Ectodermal cell (in vitro differentiated cells): Measurements from ENCODE around the gene B9D2.

Experiments used
- H3K27ac ChIP-seq: 2 replicates; pipeline ENCODE4 v1.7.0; 2013; ENCODE audit warnings: mild to moderate bottlenecking, low read depth, low read length; ENCODE audit not compliant: insufficient read depth, poor library complexity, severe bottlenecking
- H3K27me3 ChIP-seq: 2 replicates; pipeline ENCODE4 v1.7.0; 2013; ENCODE audit warnings: mild to moderate bottlenecking, low read length; ENCODE audit not compliant: insufficient read depth, control insufficient read depth, poor library complexity, severe bottlenecking
- H3K36me3 ChIP-seq: one replicate; pipeline ENCODE4 v1.7.0; 2013; ENCODE audit warnings: low read length; ENCODE audit not compliant: control insufficient read depth, insufficient read depth
- H3K4me1 ChIP-seq: one replicate; pipeline ENCODE4 v1.7.0; 2013; ENCODE audit warnings: low read length; ENCODE audit not compliant: control insufficient read depth, insufficient read depth
- H3K4me3 ChIP-seq: 2 replicates; pipeline ENCODE4 v1.7.0; 2013; ENCODE audit warnings: low read depth, low read length, control low read depth; ENCODE audit not compliant: insufficient read depth
- H3K9me3 ChIP-seq: 2 replicates; pipeline ENCODE4 v1.7.0; 2013; ENCODE audit warnings: mild to moderate bottlenecking, low read length, moderate library complexity; ENCODE audit not compliant: control insufficient read depth
- WGBS, 2 experiments: methylation state at CpG; one replicate each; pipeline ENCODE4 v1.1.7; 2013; ENCODE audit warnings: missing lambda C conversion rate in 2 of 2; 5-methylcytosine and 5-hydroxymethylcytosine counted together

The B9D2 gene

GRCh38 chr19:41405776-41406175 lies 41.8 kb upstream of the B9D2 start:
- no peaks in the 10 kb centered on the region for H3K27me3 ChIP-seq
- WGBS, 2 experiments, result 86 to 89% methylated on average over 6 of the region's 6 CpGs

GRCh38 chr19:41403181-41403970 lies 39.4 kb upstream of the B9D2 start:
- H3K36me3 ChIP-seq, result no peaks in the 10 kb centered on the region
- H3K27ac ChIP-seq, result no peak overlapping the region
- no peak overlapping the region for H3K4me3 ChIP-seq
- H3K4me1 ChIP-seq, result peaks cover 10% of the 10 kb centered on the region
- WGBS, 2 experiments, result 93 to 94% methylated on average over 11 to 12 of the region's 12 CpGs
- no peaks in the 10 kb centered on the region for H3K27me3 ChIP-seq
- H3K9me3 ChIP-seq, result no peaks in the 10 kb centered on the region

More at GRCh38 chr19:41405776-41406175, 41.8 kb upstream of the B9D2 start:
- Histone ChIP-seq H3K4me3 (no peak overlapping the region), H3K27ac (no peak overlapping the region), H3K9me3 (no peaks in the 10 kb centered on the region), H3K4me1 (peaks cover 5% of the 10 kb centered on the region), H3K36me3 (no peaks in the 10 kb centered on the region)

- no peak overlapping the region for H3K27ac ChIP-seq
- H3K4me1 ChIP-seq, result peaks cover 7% of the 10 kb centered on the region
- H3K36me3 ChIP-seq, result no peaks in the 10 kb centered on the region
- 94 to 97% methylated on average over 2 to 3 of the region's 3 CpGs for WGBS, 2 experiments
- no peaks in the 10 kb centered on the region for H3K27me3 ChIP-seq
- no peak overlapping the region for H3K4me3 ChIP-seq
- H3K9me3 ChIP-seq, result no peaks in the 10 kb centered on the region
Observed at GRCh38 chr19:41402010-41402409, 38.1 kb upstream of the B9D2 start.

- no peaks in the 10 kb centered on the region for H3K27me3 ChIP-seq
- H3K4me3 ChIP-seq, result no peak overlapping the region
- 82 to 87% methylated on average over 4 of the region's 4 CpGs for WGBS, 2 experiments
- H3K4me1 ChIP-seq, result peaks cover 5% of the 10 kb centered on the region
- no peaks in the 10 kb centered on the region for H3K36me3 ChIP-seq
- no peaks in the 10 kb centered on the region for H3K9me3 ChIP-seq
- H3K27ac ChIP-seq, result no peak overlapping the region
Observed at GRCh38 chr19:41401483-41401882, 37.5 kb upstream of the B9D2 start.

- Histone ChIP-seq H3K27ac (no peak overlapping the region), H3K27me3 (no peaks in the 10 kb centered on the region), H3K36me3 (no peaks in the 10 kb centered on the region), H3K4me1 (peaks cover 5% of the 10 kb centered on the region), H3K4me3 (no peak overlapping the region), H3K9me3 (no peaks in the 10 kb centered on the region)
- 91% methylated on average over 2 of the region's 2 CpGs for WGBS, 2 experiments
Observed at GRCh38 chr19:41399525-41399924, 35.6 kb upstream of the B9D2 start.

- WGBS, 2 experiments, result 84 to 92% methylated on average over 3 of the region's 3 CpGs
- Histone ChIP-seq H3K27ac (no peak overlapping the region), H3K27me3 (no peaks in the 10 kb centered on the region), H3K36me3 (no peaks in the 10 kb centered on the region), H3K4me3 (no peak overlapping the region), H3K9me3 (no peaks in the 10 kb centered on the region), H3K4me1 (peaks cover 5% of the 10 kb centered on the region)
Observed at GRCh38 chr19:41399091-41399490, 35.1 kb upstream of the B9D2 start.

GRCh38 chr19:41398598-41398997 lies 34.6 kb upstream of the B9D2 start:
- H3K27me3 ChIP-seq, result no peaks in the 10 kb centered on the region
- peak overlapping the region; percentile 79 for H3K4me3 ChIP-seq
- no peak overlapping the region for H3K27ac ChIP-seq
- no peaks in the 10 kb centered on the region for H3K36me3 ChIP-seq
- 78 to 91% methylated on average over 3 of the region's 3 CpGs for WGBS, 2 experiments
- peaks cover 5% of the 10 kb centered on the region for H3K4me1 ChIP-seq
- no peaks in the 10 kb centered on the region for H3K9me3 ChIP-seq

- WGBS, 2 experiments, result 1 to 2% methylated on average over 5 of the region's 5 CpGs
- Histone ChIP-seq H3K27me3 (no peaks in the 10 kb centered on the region), H3K9me3 (no peaks in the 10 kb centered on the region), H3K4me3 (peak overlapping the region; percentile 79), H3K27ac (no peak overlapping the region), H3K36me3 (no peaks in the 10 kb centered on the region), H3K4me1 (peaks cover 5% of the 10 kb centered on the region)
Observed at GRCh38 chr19:41398050-41398418, 34.1 kb upstream of the B9D2 start.

- H3K4me3 ChIP-seq, result peak within 1 kb of the TSS; percentile 89
- no peaks in the 10 kb centered on the region for H3K9me3 ChIP-seq
- H3K4me1 ChIP-seq, result peaks cover 5% of the 10 kb centered on the region
- H3K27ac ChIP-seq, result peak within 1 kb of the TSS; percentile 96
- H3K27me3 ChIP-seq, result no peaks in the 10 kb centered on the region
- H3K36me3 ChIP-seq, result no peaks in the 10 kb centered on the region
- WGBS, 2 experiments, result 0 to 1% methylated on average over 50 of the region's 50 CpGs
Observed at GRCh38 chr19:41397086-41398049, 33.4 kb upstream of the B9D2 start, which contains the start of the genes BCKDHA and EXOSC5. TSS of gene BCKDHA (plus strand) at chr19:41397818. CDS start at chr19:41397828, 10 bp downstream. TSS of gene EXOSC5 (minus strand) at chr19:41397359. CDS start at chr19:41397328, 31 bp downstream.

GRCh38 chr19:41395355-41395754 lies 31.4 kb upstream of the B9D2 start:
- no peaks in the 10 kb centered on the region for H3K27me3 ChIP-seq
- H3K9me3 ChIP-seq, result no peaks in the 10 kb centered on the region
- no peak overlapping the region for H3K4me3 ChIP-seq
- WGBS, 2 experiments, result 84 to 85% methylated on average over 6 of the region's 6 CpGs
- peaks cover 5% of the 10 kb centered on the region for H3K4me1 ChIP-seq
- H3K27ac ChIP-seq, result no peak overlapping the region
- peaks cover 3% of the 10 kb centered on the region for H3K36me3 ChIP-seq
